GM19035 (cell line): ENCODE results near the gene GAS7.
A peak's percentile ranks its signal among the peaks of the same experiment; 100 is the strongest.

Experiments
- ATAC-seq: cut with Tn5 transposase; IDR thresholded peaks from one replicate; pipeline ENCODE4 v1.9.1; 2021; ENCODE audit not compliant: unreplicated experiment

GAS7 gene

GRCh38 chr17:10172241-10172741, 26.1 kb downstream of the GAS7 start:
- no peak for ATAC-seq

- ATAC-seq = no peak
Observed at GRCh38 chr17:10171581-10171981, 26.8 kb downstream of the GAS7 start.

- ATAC-seq = no peak
Observed at GRCh38 chr17:10171122-10171571, 27.3 kb downstream of the GAS7 start.

- ATAC-seq = no peak
Observed at GRCh38 chr17:10170233-10170632, 28.2 kb downstream of the GAS7 start.

GRCh38 chr17:10169290-10169689, 29.1 kb downstream of the GAS7 start:
- no peak for ATAC-seq

- ATAC-seq = no peak
Observed at GRCh38 chr17:10166176-10166935, 32.0 kb downstream of the GAS7 start.

GRCh38 chr17:10162096-10162495, 36.3 kb downstream of the GAS7 start:
- peak; percentile 65 for ATAC-seq

- no peak for ATAC-seq
Observed at GRCh38 chr17:10161386-10161785, 37.0 kb downstream of the GAS7 start.

GRCh38 chr17:10156948-10157607, 41.3 kb downstream of the GAS7 start:
- ATAC-seq = peak; percentile 81

GRCh38 chr17:10156599-10156947, 41.8 kb downstream of the GAS7 start:
- no peak for ATAC-seq

- no peak for ATAC-seq
Observed at GRCh38 chr17:10156077-10156435, 42.4 kb downstream of the GAS7 start.

GRCh38 chr17:10155371-10156076, 42.9 kb downstream of the GAS7 start:
- no peak for ATAC-seq

- no peak for ATAC-seq
Observed at GRCh38 chr17:10151667-10152496, 46.5 kb downstream of the GAS7 start.

- ATAC-seq = peak; percentile 54
Observed at GRCh38 chr17:10149573-10150399, 48.6 kb downstream of the GAS7 start.

- no peak for ATAC-seq
Observed at GRCh38 chr17:10147761-10148415, 50.5 kb downstream of the GAS7 start.

GRCh38 chr17:10147040-10147439, 51.4 kb downstream of the GAS7 start:
- ATAC-seq = no peak

- no peak for ATAC-seq
Observed at GRCh38 chr17:10144982-10145381, 53.4 kb downstream of the GAS7 start.

- ATAC-seq = no peak
Observed at GRCh38 chr17:10144456-10144855, 54.0 kb downstream of the GAS7 start.

GRCh38 chr17:10141436-10141835, 57.0 kb downstream of the GAS7 start:
- ATAC-seq = no peak

- ATAC-seq = no peak
Observed at GRCh38 chr17:10139577-10139976, 58.8 kb downstream of the GAS7 start.
